Activated gamma-delta T cell treated with Interleukin-2 at 50 U/mL for 16 hours (primary cell): Measurements from ENCODE around the gene GDF7.
"Not testable (repeated sequence)": the region's sequence is repeated elsewhere in the genome, so short reads cannot be mapped to it uniquely, and the experiment has no call there.

ENCODE experiments used
- DNase-seq: peaks from one replicate; pipeline ENCODE4 v3.0.0-alpha.2; 2020

Gene GDF7

DNA sequence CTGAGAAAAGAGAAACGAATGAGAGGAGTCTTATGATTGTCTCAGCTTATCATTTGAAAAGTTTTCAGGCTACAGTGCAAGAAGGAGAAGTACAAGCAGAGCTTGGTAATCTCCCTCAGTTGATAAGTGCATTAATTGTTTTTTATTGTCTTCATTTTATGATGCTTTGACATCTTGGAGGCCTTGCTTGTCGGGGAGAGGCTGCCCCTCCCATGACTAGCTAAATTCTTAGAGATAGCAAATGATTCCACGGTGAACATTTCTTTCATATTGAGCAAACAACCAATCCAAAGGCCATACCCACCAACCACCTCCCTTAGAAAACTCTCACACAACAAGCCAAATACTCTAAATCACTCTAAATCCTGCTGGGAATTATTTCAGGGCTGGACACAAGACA, 39.8 kb downstream of the GDF7 start:
- DNase-seq, result no peak

GRCh38 chr2:20707601-20708000, 40.7 kb downstream of the GDF7 start:
- no peak for DNase-seq

DNA sequence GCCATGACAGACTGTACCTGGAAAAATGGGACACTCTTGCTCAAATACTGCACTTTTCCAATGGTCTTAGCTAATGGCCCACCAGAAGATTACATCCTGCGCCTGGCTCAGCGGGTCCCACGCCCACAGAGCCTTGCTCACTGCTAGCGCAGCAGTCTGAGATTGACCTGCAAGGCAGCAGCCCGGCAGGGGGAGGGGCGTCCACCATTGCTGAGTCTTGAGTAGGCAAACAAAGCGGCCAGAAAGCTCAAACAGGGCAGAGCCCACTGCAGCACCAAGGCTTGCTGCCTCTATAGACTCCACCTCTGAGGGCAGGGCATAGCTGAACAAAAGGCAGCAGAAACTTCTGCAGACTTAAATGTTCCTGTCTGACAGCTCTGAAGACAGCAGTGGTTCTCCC, 44.7 kb downstream of the GDF7 start:
- DNase-seq, result not testable (repeated sequence)

DNA sequence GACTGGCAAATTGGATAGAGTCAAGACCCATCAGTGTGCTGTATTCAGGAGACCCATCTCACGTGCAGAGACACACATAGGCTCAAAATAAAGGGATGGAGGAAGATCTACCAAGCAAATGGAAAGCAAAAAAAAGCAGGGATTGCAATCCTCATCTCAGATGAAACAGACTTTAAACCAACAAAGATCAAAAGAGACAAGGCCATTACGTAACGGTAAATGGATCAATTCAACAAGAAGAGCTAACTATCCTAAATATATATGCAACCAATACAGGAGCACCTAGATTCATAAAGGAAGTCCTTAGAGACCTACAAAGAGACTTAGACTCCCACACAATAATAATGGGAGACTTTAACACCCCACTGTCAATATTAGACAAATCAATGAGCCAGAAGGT, 46.6 kb downstream of the GDF7 start:
- not testable (repeated sequence) for DNase-seq

DNA sequence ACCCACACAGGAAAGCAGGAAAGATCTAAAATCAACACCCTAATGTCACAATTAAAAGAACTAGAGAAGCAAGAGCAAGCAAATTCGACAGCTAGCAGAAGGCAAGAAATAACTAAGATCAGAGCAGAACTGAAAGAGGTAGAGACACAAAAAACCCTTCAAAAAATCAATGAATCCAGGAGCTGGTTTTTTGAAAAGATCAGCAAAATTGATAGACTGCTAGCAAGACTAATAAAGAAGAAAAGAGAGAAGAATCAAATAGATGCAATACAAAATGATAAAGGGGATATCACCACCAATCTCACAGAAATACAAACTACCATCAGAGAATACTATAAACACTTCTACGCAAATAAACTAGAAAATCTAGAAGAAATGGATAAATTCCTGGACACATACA, 47.5 kb downstream of the GDF7 start:
- DNase-seq, result not testable (repeated sequence)

DNA sequence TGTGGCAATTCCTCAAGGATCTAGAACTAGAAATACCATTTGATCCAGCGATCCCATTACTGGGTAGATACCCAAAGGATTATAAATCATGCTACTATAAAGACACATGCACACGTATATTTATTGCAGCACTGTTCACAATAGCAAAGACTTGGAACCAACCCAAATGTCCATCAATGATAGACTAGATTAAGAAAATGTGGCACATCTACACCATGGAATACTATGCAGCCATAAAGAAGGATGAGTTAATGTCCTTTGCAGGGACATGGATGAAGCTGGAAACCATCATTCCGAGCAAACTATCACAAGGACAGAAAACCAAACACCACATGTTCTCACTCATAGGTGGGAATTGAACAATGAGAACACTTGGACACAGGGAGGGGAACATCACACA, 49.2 kb downstream of the GDF7 start:
- not testable (repeated sequence) for DNase-seq

GRCh38 chr2:20717641-20718040, 50.7 kb downstream of the GDF7 start:
- no peak for DNase-seq

- no peak for DNase-seq
Observed at GRCh38 chr2:20722592-20723240, 55.8 kb downstream of the GDF7 start.

GRCh38 chr2:20723543-20723942, 56.6 kb downstream of the GDF7 start:
- no peak for DNase-seq

GRCh38 chr2:20724500-20725053, 57.6 kb downstream of the GDF7 start:
- DNase-seq, result no peak

DNA sequence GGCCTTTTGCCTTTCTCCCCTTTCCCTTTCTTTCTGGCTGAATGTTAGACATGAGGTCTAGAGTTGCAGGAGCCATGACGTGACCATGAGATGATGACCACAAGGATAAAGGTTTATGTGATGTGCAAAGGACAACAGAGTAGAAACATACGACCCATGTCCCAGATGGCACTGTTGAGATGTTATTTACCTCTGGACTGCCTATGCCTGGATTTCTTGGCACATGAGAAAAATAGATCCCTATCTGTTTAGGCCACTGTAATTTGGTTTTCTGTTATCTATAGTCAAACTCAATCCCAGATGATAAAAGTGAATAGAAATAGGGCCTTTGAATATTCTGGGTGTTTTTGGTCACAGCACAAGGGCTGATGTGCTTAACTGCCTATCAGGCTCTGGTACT, 58.8 kb downstream of the GDF7 start:
- no peak for DNase-seq

- DNase-seq, result no peak
Observed at GRCh38 chr2:20726913-20727312, 60.0 kb downstream of the GDF7 start.

DNA sequence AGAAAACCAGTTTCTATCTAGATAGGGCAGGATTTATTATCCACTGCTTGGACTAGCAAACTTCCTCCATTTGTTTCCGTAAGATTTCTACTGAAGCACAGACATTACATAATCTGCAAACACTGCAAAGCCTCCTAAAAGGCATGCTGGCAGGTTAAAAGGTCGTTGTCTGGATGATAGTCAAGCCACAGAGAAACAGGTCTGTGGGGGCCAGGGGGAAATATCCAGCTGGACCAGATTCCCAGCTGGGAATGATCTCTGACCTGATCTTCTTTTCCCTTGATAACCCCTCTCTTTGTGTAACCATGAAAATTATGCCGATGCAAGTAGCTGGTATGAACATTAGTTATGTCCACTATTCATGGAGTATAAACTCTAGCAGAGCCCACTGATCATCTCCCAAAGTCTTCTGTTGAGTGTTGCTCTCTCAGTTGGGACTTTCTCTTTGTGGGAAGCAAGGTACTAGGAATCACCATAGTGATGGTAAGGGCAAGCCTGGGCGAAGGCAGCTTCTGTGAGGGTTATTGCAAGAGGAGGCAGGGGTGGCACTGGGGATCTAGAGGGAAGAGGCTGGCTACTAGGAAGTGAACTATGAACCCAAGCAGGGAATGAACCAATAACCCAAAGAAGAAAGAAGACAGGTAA, 61.3 kb downstream of the GDF7 start:
- DNase-seq, result no peak
